D721Med (cell line): ENCODE results near the gene CCDC141.
"Not testable (repeated sequence)": the region's sequence is repeated elsewhere in the genome, so short reads cannot be mapped to it uniquely, and the experiment has no call there.

Experiments used
- DNase-seq: peaks from one replicate; pipeline ENCODE4 v3.0.0; 2011; ENCODE audit warnings: low spot score; ENCODE audit not compliant: insufficient read length
- FAIRE-seq: peaks from 2 replicates; lab custom pipeline; 2011; peaks lifted over from hg19 to GRCh38; lab: Jason Lieb, UNC
- CTCF ChIP-seq: IDR thresholded peaks from 2 replicates; pipeline ENCODE4 v1.5.1; 2012; ENCODE audit warnings: mild to moderate bottlenecking, control low read depth; ENCODE audit not compliant: insufficient read depth; ENCODE audit errors: missing control alignments

The CCDC141 gene

GRCh38 chr2:179072527-179072926, 22.6 kb upstream of the CCDC141 start:
- no peak for TF ChIP-seq CTCF
- FAIRE-seq: no peak
- DNase-seq: no peak

GRCh38 chr2:179071810-179072355, 21.9 kb upstream of the CCDC141 start:
- no peak for TF ChIP-seq CTCF
- DNase-seq (no peak), FAIRE-seq (no peak)

DNA sequence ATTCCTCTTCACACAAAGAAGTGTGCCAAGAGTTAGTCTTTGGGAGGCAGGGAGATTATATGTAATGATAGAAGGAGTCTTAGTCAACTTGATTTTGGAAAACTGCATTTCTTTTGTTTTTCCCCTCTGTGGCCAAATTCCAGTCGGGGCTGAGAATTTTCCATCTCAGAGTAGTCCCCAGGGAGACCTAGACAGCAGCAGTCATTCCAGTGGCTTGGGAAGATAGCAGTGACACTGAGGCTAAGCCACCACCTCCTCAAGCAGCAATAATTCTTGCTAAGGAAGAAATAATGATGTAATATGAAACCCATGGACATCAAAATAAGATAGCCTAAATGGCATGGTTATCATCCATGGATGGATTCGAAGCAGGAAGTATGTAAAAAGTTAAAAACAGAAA, 21.0 kb upstream of the CCDC141 start:
- no peak for FAIRE-seq
- no peak for DNase-seq
- no peak for TF ChIP-seq CTCF

GRCh38 chr2:179069685-179070084, 19.7 kb upstream of the CCDC141 start:
- DNase-seq: no peak
- FAIRE-seq: no peak
- TF ChIP-seq CTCF: no peak

GRCh38 chr2:179068991-179069643, 19.2 kb upstream of the CCDC141 start:
- TF ChIP-seq CTCF: no peak
- DNase-seq (no peak), FAIRE-seq (no peak)

- TF ChIP-seq CTCF: no peak
- DNase-seq (no peak), FAIRE-seq (no peak)
Observed at GRCh38 chr2:179059026-179059700, 9.2 kb upstream of the CCDC141 start.

- no peak for DNase-seq
- FAIRE-seq: no peak
- TF ChIP-seq CTCF: no peak
Observed at GRCh38 chr2:179057737-179058136, 7.8 kb upstream of the CCDC141 start.

DNA sequence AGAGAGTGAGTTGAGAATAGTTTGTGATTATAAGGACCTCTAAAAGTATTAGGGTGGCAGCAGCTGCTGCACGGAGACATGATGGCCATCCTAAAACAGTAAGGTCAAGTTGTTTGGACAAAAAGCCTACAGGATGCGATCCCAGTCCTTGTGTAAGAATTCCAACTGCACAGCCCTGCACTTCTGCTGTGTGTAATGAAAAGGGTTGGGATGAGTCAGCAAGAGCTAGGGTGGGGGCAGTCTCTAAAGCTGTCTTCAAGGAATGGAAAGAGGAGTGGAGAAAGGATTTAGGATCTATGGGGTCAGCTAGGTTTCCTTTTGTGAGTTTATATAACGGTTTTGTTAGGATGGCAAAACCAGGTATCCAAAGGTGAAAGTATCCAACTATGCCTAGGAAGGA, 3.6 kb upstream of the CCDC141 start:
- FAIRE-seq, DNase-seq: not testable (repeated sequence)
